Measurements from ENCODE around the gene TBXAS1.

TBXAS1 gene

DNA sequence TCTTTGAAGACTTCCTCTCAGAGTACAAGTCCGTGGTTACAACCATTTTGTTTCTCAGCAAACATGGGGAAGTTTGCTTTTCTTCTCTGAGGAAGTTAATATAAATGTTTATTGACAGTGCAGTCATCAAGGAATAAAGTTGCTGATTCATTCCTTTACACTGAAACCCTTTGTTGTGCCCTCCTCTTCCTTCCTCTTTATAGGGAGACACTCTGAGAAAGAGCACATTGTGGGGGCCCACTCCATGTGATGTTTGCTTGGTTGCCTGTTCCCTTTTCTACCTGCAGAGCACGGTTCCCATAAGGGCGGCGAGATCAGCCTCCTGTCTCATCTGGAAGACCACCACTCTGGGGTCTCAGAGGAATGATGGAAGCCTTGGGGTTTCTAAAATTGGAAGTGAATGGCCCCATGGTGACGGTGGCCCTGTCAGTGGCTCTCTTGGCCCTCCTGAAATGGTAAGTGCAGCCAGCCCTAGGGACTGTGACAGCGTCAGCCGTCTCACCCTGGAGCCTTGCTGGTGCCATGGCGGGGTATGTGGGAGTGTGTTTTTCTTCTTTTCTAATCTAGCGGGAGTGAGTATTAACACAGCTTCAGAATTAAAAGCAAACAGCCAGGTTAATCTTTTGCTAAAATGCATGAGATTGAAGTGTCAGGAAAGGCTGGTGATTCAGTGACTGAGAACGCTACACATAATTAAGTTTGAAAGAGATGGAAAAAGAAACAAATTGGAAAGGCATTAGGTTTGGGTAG lies at the start of gene TBXAS1:
TSS of gene TBXAS1 (plus strand) at position 240 of the 750 bp plus-strand sequence. CDS start at position 367, 127 bp downstream.
- Histone ChIP-seq H3K27ac (peak within 1 kb of the TSS in 1 of 2 donors; percentile 60), H3K4me3 (peak within 1 kb of the TSS; percentile 53)
- TF ChIP-seq, protein P1, sequence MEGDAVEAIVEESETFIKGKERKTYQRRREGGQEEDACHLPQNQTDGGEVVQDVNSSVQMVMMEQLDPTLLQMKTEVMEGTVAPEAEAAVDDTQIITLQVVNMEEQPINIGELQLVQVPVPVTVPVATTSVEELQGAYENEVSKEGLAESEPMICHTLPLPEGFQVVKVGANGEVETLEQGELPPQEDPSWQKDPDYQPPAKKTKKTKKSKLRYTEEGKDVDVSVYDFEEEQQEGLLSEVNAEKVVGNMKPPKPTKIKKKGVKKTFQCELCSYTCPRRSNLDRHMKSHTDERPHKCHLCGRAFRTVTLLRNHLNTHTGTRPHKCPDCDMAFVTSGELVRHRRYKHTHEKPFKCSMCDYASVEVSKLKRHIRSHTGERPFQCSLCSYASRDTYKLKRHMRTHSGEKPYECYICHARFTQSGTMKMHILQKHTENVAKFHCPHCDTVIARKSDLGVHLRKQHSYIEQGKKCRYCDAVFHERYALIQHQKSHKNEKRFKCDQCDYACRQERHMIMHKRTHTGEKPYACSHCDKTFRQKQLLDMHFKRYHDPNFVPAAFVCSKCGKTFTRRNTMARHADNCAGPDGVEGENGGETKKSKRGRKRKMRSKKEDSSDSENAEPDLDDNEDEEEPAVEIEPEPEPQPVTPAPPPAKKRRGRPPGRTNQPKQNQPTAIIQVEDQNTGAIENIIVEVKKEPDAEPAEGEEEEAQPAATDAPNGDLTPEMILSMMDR (IDR thresholded peaks at IDR 0.05): no peak
- DNase-seq (ENCODE audit: low spot score): no peak

DNA sequence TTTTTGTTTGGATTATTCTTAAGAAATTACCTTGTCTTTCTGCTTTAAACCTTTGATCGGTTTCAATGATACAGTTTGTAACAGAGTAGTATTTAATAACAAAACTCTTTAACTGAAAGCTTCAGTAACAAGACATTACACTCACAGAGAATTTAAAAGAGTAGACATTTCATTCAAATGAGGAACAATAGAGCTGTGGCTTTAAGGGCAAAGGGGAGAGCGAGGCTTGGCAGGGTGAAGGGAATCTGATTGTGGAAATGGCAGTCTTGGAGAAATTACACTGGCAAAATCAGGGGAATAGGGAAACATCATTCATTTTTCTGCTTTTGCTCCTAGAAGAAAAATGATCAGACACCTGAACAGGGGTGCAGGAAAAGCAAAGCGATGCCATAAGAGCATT lies 46.1 kb upstream of the TBXAS1 start:
- TF ChIP-seq, protein P1 (IDR thresholded peaks at IDR 0.05): no peak
- no peak for DNase-seq (ENCODE audit: low spot score)

DNA sequence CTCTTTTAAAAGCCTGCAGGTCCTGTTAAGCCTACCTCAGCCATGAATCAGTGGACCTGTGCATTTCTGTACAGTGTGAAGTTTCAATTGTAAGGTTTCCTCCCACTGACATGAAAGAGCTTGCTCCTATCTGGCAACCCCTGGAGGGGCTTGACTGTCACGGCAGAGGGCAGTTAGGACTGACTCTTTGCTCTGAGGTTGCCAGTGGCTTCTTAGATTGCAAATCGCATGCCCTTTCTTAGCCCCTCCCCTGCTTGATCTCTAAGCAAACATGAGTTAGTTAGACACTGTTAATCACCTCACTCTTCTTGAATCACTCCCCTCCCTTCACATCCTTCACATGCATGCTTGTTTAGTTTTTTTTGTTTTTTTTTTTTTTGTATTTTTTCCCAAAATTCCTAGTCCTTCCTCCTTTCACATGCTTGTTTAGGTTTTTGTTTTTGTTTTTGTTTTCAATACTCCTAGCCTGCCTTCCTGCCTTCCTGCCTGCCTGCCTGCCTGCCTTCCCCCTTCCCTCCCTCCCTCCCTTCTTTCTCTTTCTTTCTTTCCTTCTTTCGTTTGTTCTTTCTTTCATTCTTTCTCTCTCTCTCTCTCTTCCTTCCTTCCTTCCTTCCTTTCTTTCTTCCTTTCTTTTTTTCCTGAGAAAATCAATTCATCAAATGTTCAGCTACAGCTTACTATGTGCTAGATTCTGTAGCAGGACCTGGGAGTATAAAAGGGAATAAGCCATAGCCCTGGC lies 45.2 kb upstream of the TBXAS1 start:
- no peak overlapping the region for H3K4me3 ChIP-seq
- no peak for DNase-seq (ENCODE audit: low spot score)
- TF ChIP-seq, protein P1 (IDR thresholded peaks at IDR 0.05): no peak
- H3K27ac ChIP-seq: no peak overlapping the region

More for the DNA sequence above, 46.1 kb upstream of the TBXAS1 start:
- Histone ChIP-seq H3K4me3 (no peak overlapping the region), H3K27ac (no peak overlapping the region)

DNA sequence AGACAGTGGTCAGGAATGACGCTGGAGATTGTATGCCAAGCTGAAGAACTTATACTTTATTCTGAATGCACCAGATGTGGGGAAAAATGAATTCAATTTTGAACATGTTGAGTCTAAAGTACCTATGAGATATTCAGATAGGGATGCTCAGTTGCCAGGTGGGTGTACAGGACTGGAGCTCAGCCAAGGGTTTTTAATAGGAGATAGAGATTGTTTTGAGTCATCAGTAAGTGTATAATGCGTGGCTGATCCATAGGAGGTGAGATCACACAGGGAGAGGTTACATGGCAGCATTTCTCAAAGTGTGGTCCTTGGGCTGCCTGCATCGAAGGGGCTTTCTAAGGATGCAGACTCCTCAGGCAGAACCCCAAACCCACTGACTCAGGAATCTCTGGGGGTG lies 44.4 kb upstream of the TBXAS1 start:
- Histone ChIP-seq H3K27ac (no peak overlapping the region), H3K4me3 (no peak overlapping the region)
- TF ChIP-seq, protein P1 (IDR thresholded peaks at IDR 0.05): no peak
- no peak for DNase-seq (ENCODE audit: low spot score)

DNA sequence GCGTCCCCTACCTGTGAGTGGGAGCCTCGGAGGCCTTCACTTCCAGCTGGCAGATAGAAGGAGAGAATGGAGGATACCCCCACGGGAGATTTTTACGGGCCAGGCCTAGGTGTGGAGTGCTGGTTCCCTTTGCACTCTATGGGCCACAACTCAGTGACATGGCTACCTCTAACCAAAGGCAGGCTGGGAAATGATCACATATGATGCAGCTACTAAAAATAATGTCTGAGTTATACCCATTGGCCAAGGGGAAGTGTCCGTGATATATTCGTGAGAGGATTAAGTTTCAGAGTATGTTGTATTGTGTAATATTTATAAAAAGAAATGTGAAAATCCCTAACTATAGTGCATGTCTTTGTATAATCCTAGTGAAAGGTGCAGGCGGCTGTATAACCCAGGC lies 37.7 kb upstream of the TBXAS1 start:
- H3K4me3 ChIP-seq: no peak overlapping the region
- TF ChIP-seq, protein P1 (IDR thresholded peaks at IDR 0.05): no peak
- no peak overlapping the region for H3K27ac ChIP-seq
- DNase-seq (ENCODE audit: low spot score): no peak

DNA sequence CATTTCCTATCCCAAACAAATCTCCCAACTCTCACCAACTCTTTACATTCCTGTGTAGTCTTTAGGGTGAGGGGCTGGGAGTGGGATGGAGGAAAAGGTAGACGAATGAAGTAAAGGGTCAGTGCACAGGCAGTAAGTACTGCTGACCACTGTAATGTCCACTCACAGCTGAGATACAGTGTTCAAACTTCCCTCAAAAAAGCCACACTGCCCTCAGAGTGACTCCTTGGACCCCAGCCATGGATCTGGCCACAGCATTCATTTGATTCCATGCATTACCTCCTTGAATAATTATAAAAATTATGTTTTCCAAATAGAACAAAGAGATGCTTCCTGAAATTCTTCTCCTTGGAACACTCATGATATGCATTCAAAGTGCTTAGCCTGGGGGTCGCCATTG lies 31.5 kb upstream of the TBXAS1 start:
- Histone ChIP-seq H3K4me3 (no peak overlapping the region), H3K27ac (no peak overlapping the region)
- TF ChIP-seq, protein P1 (IDR thresholded peaks at IDR 0.05): no peak
- DNase-seq (ENCODE audit: low spot score): no peak

Measured in coronary artery (tissue), 2 donors.